ENCODE measurements around the gene GPC6. TPM values are rescaled to one million over a fixed set of nuclear protein-coding genes. Genes with fewer than 3 reads are reported as not detected.

Gene GPC6
- polyA plus RNA-seq, 1 of the 3 experiments (the other 2 are of a cell fraction): 6.7 TPM

GRCh38 chr13:94056362-94056990, 829.9 kb downstream of the GPC6 start (continued):
- TF ChIP-seq RAD21 (IDR thresholded peaks at IDR 0.05; ENCODE audit: low read length): peak; percentile 3
- peak; percentile 32 to 95; a peak in 3 of 4 replicates for TF ChIP-seq EP300 (IDR thresholded peaks at IDR 0.05; ENCODE audit: borderline replicate concordance in 1 of 2, low read depth in 1 of 2, low read length in 1 of 2)
- TF ChIP-seq GATA2 (CRISPR knock-in tag; IDR thresholded peaks at IDR 0.05): peak; percentile 92

GRCh38 chr13:94057618-94058186, 831.1 kb downstream of the GPC6 start:
- Histone ChIP-seq H3F3A (replicated peaks; ENCODE audit: insufficient read depth) (peaks cover 15% of the 10 kb centered on the region), H3K4me2 (no peak overlapping the region), H3K9me3 (no peaks in the 10 kb centered on the region), H2AFZ (ENCODE audit: low read depth) (no peak overlapping the region), H3K4me3 (ENCODE audit: low read depth in 2 of 2, low read length in 1 of 2) (no peak overlapping the region), H3K9ac (no peak overlapping the region), H4K20me1 (ENCODE audit: insufficient read depth) (no peaks in the 10 kb centered on the region), H3K4me1 (ENCODE audit: control insufficient read depth in 1 of 2, insufficient read depth in 2 of 2, low read depth in 1 of 2, low read length in 1 of 2) (peaks cover 20 to 42% of the 10 kb centered on the region in 2 experiments; a peak in 3 of 4 replicates), H3K27ac (ENCODE audit: low read depth in 2 of 2, low read length in 1 of 2) (peak overlapping the region in 1 of 2 experiments; percentile 93; a peak in 2 of 4 replicates), H3K27me3 (ENCODE audit: insufficient read depth) (no peaks in the 10 kb centered on the region), H3K36me3 (replicated peaks in 1 of 2; ENCODE audit: control insufficient read depth in 1 of 2, insufficient read depth in 2 of 2, low read length in 1 of 2) (no peaks in the 10 kb centered on the region), H3K79me2 (ENCODE audit: insufficient read depth) (no peaks in the 10 kb centered on the region), H3K9me2 (no peaks in the 10 kb centered on the region)
- DNase-seq: peak; percentile 29
- POLR2A ChIA-PET: no interaction called here
- no peak for TF ChIP-seq ZBTB33 (IDR thresholded peaks at IDR 0.05; ENCODE audit: borderline replicate concordance, low read depth)
- TF ChIP-seq EP300 (IDR thresholded peaks at IDR 0.05; ENCODE audit: borderline replicate concordance in 1 of 2, low read depth in 1 of 2, low read length in 1 of 2): peak; percentile 63 to 100
- no peak for TF ChIP-seq EZH2phosphoT487 (IDR thresholded peaks at IDR 0.05; ENCODE audit: borderline replicate concordance, low read depth)
- TF ChIP-seq JUND (IDR thresholded peaks at IDR 0.05): peak; percentile 53
- TF ChIP-seq USF2 (IDR thresholded peaks at IDR 0.05; ENCODE audit: borderline replicate concordance, low read depth, low read length): no peak
- peak; percentile 65; the same call in 1 of the 2 replicates for TF ChIP-seq TEAD4 (IDR thresholded peaks at IDR 0.05; ENCODE audit: borderline replicate concordance, insufficient read depth)
- TF ChIP-seq RCOR1 (IDR thresholded peaks at IDR 0.05; ENCODE audit: low read length): peak; percentile 89
- TF ChIP-seq TCF12 (IDR thresholded peaks at IDR 0.05): peak; percentile 99
- TF ChIP-seq TAF1 (IDR thresholded peaks at IDR 0.05; ENCODE audit: borderline replicate concordance, low read depth, low read length): no peak
- peak; percentile 78; the same call in 1 of the 2 replicates for TF ChIP-seq FOXJ3 (CRISPR knock-in tag; IDR thresholded peaks at IDR 0.05)
- TF ChIP-seq SIN3A (IDR thresholded peaks at IDR 0.05; ENCODE audit: borderline replicate concordance, low read depth, low read length): no peak
- TF ChIP-seq MXI1 (IDR thresholded peaks at IDR 0.05; ENCODE audit: low read depth, low read length): 0 out of 2 replicates have a peak, but pooled peaks have one; percentile 72
- TF ChIP-seq IRF3 (IDR thresholded peaks at IDR 0.05; ENCODE audit: low read depth, low read length): no peak
- TF ChIP-seq GATA2 (CRISPR knock-in tag; IDR thresholded peaks at IDR 0.05): peak; percentile 77
- no peak for TF ChIP-seq RFX5 (IDR thresholded peaks at IDR 0.05; ENCODE audit: low read length)
- peak; percentile 36; the same call in 1 of the 2 replicates for TF ChIP-seq RAD21 (IDR thresholded peaks at IDR 0.05; ENCODE audit: low read length)
- peak; percentile 88 for TF ChIP-seq PBX3 (IDR thresholded peaks at IDR 0.05)
- TF ChIP-seq FOXM1 (IDR thresholded peaks at IDR 0.05; ENCODE audit: low read depth): peak; percentile 45; the same call in 1 of the 2 replicates
- TF ChIP-seq NFIC (IDR thresholded peaks at IDR 0.05; ENCODE audit: borderline replicate concordance): peak; percentile 32; the same call in 1 of the 2 replicates
- TF ChIP-seq CTCF (IDR thresholded peaks at IDR 0.05): no peak
- peak; percentile 88 for TF ChIP-seq POLR2AphosphoS5 (IDR thresholded peaks at IDR 0.05; ENCODE audit: low read depth, low read length)
- TF ChIP-seq CHD2 (IDR thresholded peaks at IDR 0.05; ENCODE audit: low read length, partially characterized antibody): peak; percentile 63
- 20% methylated on average over 2 of the region's 2 CpGs for WGBS (ENCODE audit: low lambda C conversion rate)
- CTCF ChIA-PET: interaction anchor here (1.6 to 1.7 kb wide), 2 partner anchors 62 to 304 kb away, joined by 5 read pairs; no protein-coding TSS in a partner anchor
